Neural progenitor cell (in vitro differentiated cells): ENCODE measurements around the gene AKIRIN2. TPM values are rescaled to one million over a fixed set of nuclear protein-coding genes. Genes with fewer than 3 reads are reported as not detected.

Experiments
- DNase-seq: peaks from one replicate; pipeline ENCODE4 v3.0.0-alpha.2; 2016; ENCODE audit warnings: low spot score
- H2AFZ ChIP-seq: fragments of 200-600 bp; sonication (generic); replicated peaks from 2 replicates; pipeline ENCODE4 v1.6.1; 2016; ENCODE audit warnings: antibody characterized with exemption
- H3F3A ChIP-seq: fragments of 200-600 bp; sonication (generic); 2 replicates; pipeline ENCODE4 v1.6.1; 2016; ENCODE audit warnings: antibody characterized with exemption, low read depth
- H3K27ac ChIP-seq: fragments of 200-600 bp; sonication (generic); 2 replicates; pipeline ENCODE4 v1.5.1; 2016; ENCODE audit warnings: mild to moderate bottlenecking
- H3K27me3 ChIP-seq: fragments of 200-600 bp; sonication (generic); 2 replicates; pipeline ENCODE4 v1.6.1; 2016; ENCODE audit warnings: mild to moderate bottlenecking, moderate library complexity
- H3K36me3 ChIP-seq: fragments of 200-600 bp; sonication (generic); 2 replicates; pipeline ENCODE4 v1.5.1; 2016
- H3K4me1 ChIP-seq: fragments of 200-600 bp; sonication (generic); 2 replicates; pipeline ENCODE4 v1.6.1; 2016; ENCODE audit warnings: mixed run types
- H3K4me2 ChIP-seq: fragments of 200-600 bp; sonication (generic); 2 replicates; pipeline ENCODE4 v1.6.1; 2016
- H3K4me3 ChIP-seq: fragments of 200-600 bp; sonication (generic); 2 replicates; pipeline ENCODE4 v1.5.1; 2016
- H3K79me2 ChIP-seq: fragments of 200-600 bp; sonication (generic); 2 replicates; pipeline ENCODE4 v1.6.1; 2016; ENCODE audit warnings: low read depth
- H3K9ac ChIP-seq: fragments of 200-600 bp; sonication (generic); 2 replicates; pipeline ENCODE4 v1.6.1; 2016
- H3K9me3 ChIP-seq: fragments of 200-600 bp; sonication (generic); 2 replicates; pipeline ENCODE4 v1.5.1; 2016; ENCODE audit warnings: low read depth
- H4K20me1 ChIP-seq: fragments of 200-600 bp; sonication (generic); 2 replicates; pipeline ENCODE4 v1.6.1; 2016; ENCODE audit warnings: low read depth
- H3K27ac Mint-ChIP-seq: 3 replicates; pipeline ENCODE4 v1.8.0; 2021; ENCODE audit warnings: mixed read lengths
- H3K27me3 Mint-ChIP-seq: 2 replicates; pipeline ENCODE4 v1.8.0; 2022; ENCODE audit warnings: low read depth, mild to moderate bottlenecking, inconsistent platforms, moderate library complexity, mixed read lengths; ENCODE audit not compliant: insufficient read depth
- H3K36me3 Mint-ChIP-seq: 3 replicates; pipeline ENCODE4 v1.8.0; 2021; ENCODE audit warnings: mixed read lengths
- H3K4me1 Mint-ChIP-seq: 3 replicates; pipeline ENCODE4 v1.8.0; 2021; ENCODE audit warnings: mixed read lengths
- H3K4me3 Mint-ChIP-seq: 3 replicates; pipeline ENCODE4 v1.8.0; 2021; ENCODE audit warnings: mild to moderate bottlenecking, moderate library complexity, mixed read lengths
- H3K9me3 Mint-ChIP-seq: 3 replicates; pipeline ENCODE4 v1.8.0; 2020; ENCODE audit warnings: mixed read lengths
- CTCF ChIP-seq: fragments of 200-600 bp; sonication (generic); IDR thresholded peaks from 2 replicates; pipeline ENCODE4 v1.5.1; 2017; ENCODE audit warnings: antibody characterized with exemption, mild to moderate bottlenecking
- EZH2 ChIP-seq: fragments of 200-600 bp; sonication (generic); IDR thresholded peaks from 2 replicates; pipeline ENCODE4 v1.6.1; 2017; ENCODE audit warnings: antibody characterized with exemption, mild to moderate bottlenecking, moderate library complexity
- EZH2phosphoT487 ChIP-seq: fragments of 200-600 bp; sonication (generic); IDR thresholded peaks from 2 replicates; pipeline ENCODE4 v1.6.1; 2017; ENCODE audit warnings: antibody characterized with exemption
- total RNA-seq: library from RNA; depleted of rRNA; stranded (reverse); fragments of >200 nt; gene quantifications from 2 replicates; pipeline ENCODE4 v1.2.3, GENCODE V29; 2015; ENCODE audit warnings: low replicate concordance

AKIRIN2 gene
- total RNA-seq, 1 donor from 2014 or later: 76.7 TPM

- no peak overlapping the region for H2AFZ ChIP-seq
Observed at GRCh38 chr6:87731818-87732661, 30.0 kb upstream of the AKIRIN2 start.

GRCh38 chr6:87731080-87731479 lies 29.0 kb upstream of the AKIRIN2 start:
- Mint-ChIP-seq H3K4me1 (no peaks in the 10 kb centered on the region), H3K27ac (no peak overlapping the region), H3K9me3 (peaks cover 14% of the 10 kb centered on the region), H3K36me3 (no peaks in the 10 kb centered on the region), H3K4me3 (no peak overlapping the region), H3K27me3 (peaks cover 5% of the 10 kb centered on the region)
- DNase-seq: no peak
- no peak overlapping the region for H3K9ac ChIP-seq
- no peak overlapping the region for H2AFZ ChIP-seq
- H3K4me1 ChIP-seq: no peaks in the 10 kb centered on the region
- no peaks in the 10 kb centered on the region for H3F3A ChIP-seq
- no peak overlapping the region for H3K27ac ChIP-seq
- H3K27me3 ChIP-seq: no peaks in the 10 kb centered on the region
- H3K79me2 ChIP-seq: no peaks in the 10 kb centered on the region
- H4K20me1 ChIP-seq: no peaks in the 10 kb centered on the region
- TF ChIP-seq EZH2phosphoT487: no peak
- no peak for TF ChIP-seq CTCF
- no peak for TF ChIP-seq EZH2
- no peaks in the 10 kb centered on the region for H3K36me3 ChIP-seq
- no peaks in the 10 kb centered on the region for H3K9me3 ChIP-seq
- no peak overlapping the region for H3K4me2 ChIP-seq
- H3K4me3 ChIP-seq: no peak overlapping the region

More at GRCh38 chr6:87731818-87732661, 30.0 kb upstream of the AKIRIN2 start:
- TF ChIP-seq EZH2phosphoT487 (no peak), CTCF (no peak), EZH2 (no peak)
- Histone ChIP-seq H4K20me1 (no peaks in the 10 kb centered on the region), H3K9ac (no peak overlapping the region), H3K4me1 (no peaks in the 10 kb centered on the region), H3K36me3 (no peaks in the 10 kb centered on the region), H3K4me3 (no peak overlapping the region), H3F3A (no peaks in the 10 kb centered on the region), H3K9me3 (no peaks in the 10 kb centered on the region), H3K79me2 (no peaks in the 10 kb centered on the region), H3K27me3 (no peaks in the 10 kb centered on the region), H3K27ac (no peak overlapping the region), H3K4me2 (no peak overlapping the region)
- H3K9me3 Mint-ChIP-seq: peaks cover 14% of the 10 kb centered on the region
- H3K36me3 Mint-ChIP-seq: no peaks in the 10 kb centered on the region
- peaks cover 5% of the 10 kb centered on the region for H3K27me3 Mint-ChIP-seq
- DNase-seq: no peak
- no peaks in the 10 kb centered on the region for H3K4me1 Mint-ChIP-seq
- no peak overlapping the region for H3K27ac Mint-ChIP-seq
- H3K4me3 Mint-ChIP-seq: no peak overlapping the region

- peaks cover 4% of the 10 kb centered on the region for H3K4me1 Mint-ChIP-seq
- no peaks in the 10 kb centered on the region for H3K36me3 Mint-ChIP-seq
- Histone ChIP-seq H3K27me3 (no peaks in the 10 kb centered on the region), H3K9me3 (no peaks in the 10 kb centered on the region), H4K20me1 (no peaks in the 10 kb centered on the region), H3K4me3 (no peak overlapping the region), H3K79me2 (no peaks in the 10 kb centered on the region), H3K9ac (no peak overlapping the region), H2AFZ (no peak overlapping the region), H3K27ac (no peak overlapping the region), H3K36me3 (no peaks in the 10 kb centered on the region), H3K4me1 (no peaks in the 10 kb centered on the region), H3K4me2 (no peak overlapping the region), H3F3A (no peaks in the 10 kb centered on the region)
- H3K27ac Mint-ChIP-seq: no peak overlapping the region
- H3K27me3 Mint-ChIP-seq: peaks cover 5% of the 10 kb centered on the region
- TF ChIP-seq CTCF (no peak), EZH2 (no peak), EZH2phosphoT487 (no peak)
- H3K4me3 Mint-ChIP-seq: no peak overlapping the region
- DNase-seq: no peak
- H3K9me3 Mint-ChIP-seq: peaks cover 9% of the 10 kb centered on the region
Observed at GRCh38 chr6:87729965-87730719, 28.1 kb upstream of the AKIRIN2 start.
